Measurements from ENCODE around the gene OR4D2. TPM values are rescaled to one million over a fixed set of nuclear protein-coding genes. Genes with fewer than 3 reads are reported as not detected.
A peak's percentile ranks its signal among the peaks of the same experiment; 100 is the strongest.

The OR4D2 gene
- total RNA-seq, 1 donor = not detected

GRCh38 chr17:58217766-58218165, 51.0 kb downstream of the OR4D2 start:
- no peak for DNase-seq (ENCODE audit: low read depth)
- no peak for TF ChIP-seq CTCF (IDR thresholded peaks at IDR 0.05; ENCODE audit: insufficient read depth, low read depth, low read length)
- H3K4me3 ChIP-seq (ENCODE audit: low read depth, low read length) = no peak overlapping the region

- TF ChIP-seq CTCF (IDR thresholded peaks at IDR 0.05; ENCODE audit: insufficient read depth, low read depth, low read length) = peak; percentile 55
- peak within 1 kb of the TSS; percentile 94 for H3K4me3 ChIP-seq (ENCODE audit: low read depth, low read length)
- peak; percentile 88 for DNase-seq (ENCODE audit: low read depth)
Measured at GRCh38 chr17:58219007-58219788, 52.4 kb downstream of the OR4D2 start, which contains the start of gene MKS1. Gene MKS1 (minus strand): TSS chr17:58219255. CDS start chr17:58219230, 25 bp downstream.

- DNase-seq (ENCODE audit: low read depth) = no peak
- TF ChIP-seq CTCF (IDR thresholded peaks at IDR 0.05; ENCODE audit: insufficient read depth, low read depth, low read length) = no peak
- peak overlapping the region; percentile 94 for H3K4me3 ChIP-seq (ENCODE audit: low read depth, low read length)
Measured at GRCh38 chr17:58219789-58220183, 53.0 kb downstream of the OR4D2 start.

Other genes starting within 250 kb of the OR4D2 start
- gene CUEDC1, start 211.6 kb upstream of the OR4D2 start, total RNA-seq = 21.6 and 22.9 TPM in 2 replicates
- 40.3 and 51.8 TPM in 2 replicates for gene VEZF1, start 178.7 kb upstream of the OR4D2 start, total RNA-seq
- 330 and 434 TPM in 2 replicates for gene SRSF1, start 159.7 kb upstream of the OR4D2 start, total RNA-seq
- gene DYNLL2, start 83.6 kb upstream of the OR4D2 start, total RNA-seq = 11.6 and 12.5 TPM in 2 replicates
- gene OR4D1, start 18.6 kb upstream of the OR4D2 start, total RNA-seq = under 0.01 TPM in 1 of 2 replicates, not detected in the other
- not detected in 2 replicates for gene EPX, start 25.7 kb downstream of the OR4D2 start, total RNA-seq
- gene MKS1, start 52.3 kb downstream of the OR4D2 start, total RNA-seq = 8.6 and 12.6 TPM in 2 replicates
- not detected in 2 replicates for gene LPO, start 71.6 kb downstream of the OR4D2 start, total RNA-seq
- not detected in 2 replicates for gene MPO, start 114.0 kb downstream of the OR4D2 start, total RNA-seq
- 0.86 and 2.3 TPM in 2 replicates for gene TSPOAP1, start 161.8 kb downstream of the OR4D2 start, total RNA-seq
- gene SUPT4H1, start 185.2 kb downstream of the OR4D2 start, total RNA-seq = 34.5 and 54.1 TPM in 2 replicates